HG02970 (cell line): ENCODE results near the gene ROCK1.
A peak's percentile ranks its signal among the peaks of the same experiment; 100 is the strongest.
"Not testable (repeated sequence)": the region's sequence is repeated elsewhere in the genome, so short reads cannot be mapped to it uniquely, and the experiment has no call there.

Experiments
- ATAC-seq: cut with Tn5 transposase; IDR thresholded peaks from one replicate; pipeline ENCODE4 v1.9.1; 2021; ENCODE audit warnings: mild to moderate bottlenecking, moderate library complexity, moderate number of reproducible peaks; ENCODE audit not compliant: unreplicated experiment, low FRiP score

Gene ROCK1

DNA sequence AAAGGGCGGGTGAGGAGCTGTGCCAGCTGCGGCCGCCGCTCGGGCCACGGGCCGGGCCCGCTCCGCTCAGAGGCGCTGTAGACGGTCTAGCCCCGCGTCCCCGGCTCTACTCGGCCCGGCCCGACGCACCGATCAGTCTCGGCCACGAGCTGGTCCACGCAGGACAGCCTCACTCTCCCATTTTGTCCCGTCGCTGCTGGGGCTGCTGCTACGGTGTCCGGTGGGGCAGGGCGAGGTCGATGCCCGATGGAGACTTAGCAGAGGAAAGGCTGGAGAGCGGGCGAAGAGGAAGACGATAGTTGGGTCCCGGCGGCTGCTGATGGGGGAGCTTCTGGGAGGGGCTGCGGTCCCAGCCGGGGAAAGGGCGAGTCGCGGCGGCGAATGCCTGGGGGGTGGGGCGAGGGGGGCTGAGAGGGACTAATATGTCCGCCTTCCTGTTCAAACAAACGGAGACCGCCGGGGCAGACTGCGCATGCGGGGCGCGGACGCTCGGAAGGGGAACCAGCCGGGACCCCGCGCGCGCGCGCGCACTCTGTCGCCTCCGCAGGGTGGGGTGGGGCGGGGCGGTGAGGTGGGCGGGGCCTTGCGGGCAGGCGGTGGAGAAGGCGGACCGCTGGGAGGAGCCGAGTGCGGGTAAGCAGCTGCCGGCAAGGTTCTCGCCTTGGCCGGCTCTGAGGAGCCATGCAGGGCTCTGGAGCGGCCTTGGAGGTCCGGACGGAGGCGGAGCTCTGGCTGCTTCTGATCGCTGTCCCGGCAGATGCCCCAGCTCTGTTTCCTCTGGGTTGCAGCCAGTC is at the start of gene ROCK1:
TSS of gene ROCK1 (minus strand) at position 468 of the 794 bp plus-strand sequence. CDS start 903 bp downstream, outside the sequence.
- ATAC-seq = peak; percentile 88

DNA sequence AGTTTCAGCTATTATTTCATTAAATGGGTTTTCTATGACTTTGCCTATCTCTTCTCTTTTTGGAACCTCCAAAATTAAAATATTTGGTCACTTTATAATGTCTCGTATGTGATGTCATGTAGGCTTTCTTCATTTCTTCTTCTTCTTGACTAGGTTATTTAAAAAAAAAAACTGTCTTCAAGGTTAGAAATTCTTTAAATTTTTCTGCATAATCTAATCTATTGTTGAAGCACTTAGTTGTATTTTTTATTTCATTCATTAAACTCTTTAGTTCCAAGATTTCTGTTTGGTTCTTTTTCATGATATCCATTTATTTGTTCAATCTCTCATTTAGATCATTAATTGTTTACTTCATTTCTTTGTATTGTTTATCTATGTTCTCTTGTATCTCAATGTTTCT is 43.8 kb upstream of the ROCK1 start:
- ATAC-seq = no peak

DNA sequence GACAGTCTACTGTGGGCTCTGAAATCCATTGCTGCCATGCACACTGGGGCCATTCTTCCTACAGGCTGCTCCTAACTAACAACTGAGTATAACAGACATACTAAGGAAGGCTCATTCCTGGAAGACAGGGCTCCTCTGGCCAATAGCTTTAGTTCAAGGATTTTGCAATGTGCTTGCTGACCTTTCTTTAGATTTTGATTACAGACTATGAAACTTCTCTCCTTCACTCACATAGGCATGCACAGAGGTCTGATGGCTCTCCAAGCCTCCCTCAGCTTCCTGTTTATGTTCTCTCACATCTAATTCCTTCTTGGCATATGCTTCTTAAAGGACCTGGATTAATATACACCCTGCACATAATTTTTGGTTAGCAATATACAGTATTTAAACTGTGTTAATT is 34.4 kb upstream of the ROCK1 start:
- ATAC-seq = no peak

DNA sequence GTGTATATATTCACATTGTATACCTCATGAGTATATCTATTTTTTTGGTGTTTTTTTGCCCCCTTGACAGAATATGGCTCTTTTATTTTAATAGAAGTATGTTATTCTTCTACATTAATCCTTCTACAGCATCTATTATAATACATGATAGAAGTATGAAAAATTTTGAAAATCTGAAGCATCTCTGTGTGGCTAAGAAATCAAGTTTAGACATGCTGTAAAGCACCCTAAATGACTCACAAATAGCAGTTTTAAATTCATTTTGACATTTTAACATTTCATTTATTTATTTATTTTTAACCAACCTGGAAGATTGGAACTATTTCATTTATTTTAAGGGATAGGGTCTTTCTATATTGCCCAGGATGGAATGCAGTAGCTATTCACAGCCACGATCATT is 33.8 kb upstream of the ROCK1 start:
- ATAC-seq = no peak

DNA sequence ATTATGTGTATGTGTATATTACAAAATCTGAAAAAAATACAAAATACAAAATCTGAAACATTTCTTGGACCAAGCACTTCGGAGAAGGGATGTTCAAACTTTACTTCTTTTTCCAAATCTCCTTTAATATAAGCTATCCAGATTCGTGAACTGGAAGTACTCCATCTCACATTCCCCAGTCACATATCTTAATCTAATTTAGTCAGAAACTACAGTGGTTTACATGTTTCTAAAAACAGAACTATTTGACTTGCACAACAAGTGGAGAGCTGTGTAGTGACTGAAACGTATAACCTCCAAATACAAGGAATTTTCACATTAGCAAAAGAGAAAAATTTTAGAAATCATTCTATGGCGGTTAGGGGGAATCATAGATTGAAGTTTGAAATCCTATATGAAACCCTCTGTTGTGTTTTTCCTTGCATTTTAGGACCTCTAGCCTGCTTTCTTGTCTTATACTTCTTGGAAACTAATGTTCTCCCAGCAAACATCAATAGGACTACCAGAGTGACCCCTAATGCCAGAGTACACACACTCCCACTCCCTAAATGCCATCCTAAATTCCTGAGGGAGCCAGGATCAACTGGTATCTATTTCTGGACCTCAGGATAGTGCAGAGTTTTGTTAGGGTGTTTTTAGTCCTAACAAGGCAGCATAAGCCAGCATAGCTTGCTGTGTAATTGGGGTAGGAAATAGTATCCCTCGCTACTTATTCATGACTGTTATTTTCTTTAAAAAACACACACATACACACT is 30.2 kb upstream of the ROCK1 start:
- no peak for ATAC-seq

DNA sequence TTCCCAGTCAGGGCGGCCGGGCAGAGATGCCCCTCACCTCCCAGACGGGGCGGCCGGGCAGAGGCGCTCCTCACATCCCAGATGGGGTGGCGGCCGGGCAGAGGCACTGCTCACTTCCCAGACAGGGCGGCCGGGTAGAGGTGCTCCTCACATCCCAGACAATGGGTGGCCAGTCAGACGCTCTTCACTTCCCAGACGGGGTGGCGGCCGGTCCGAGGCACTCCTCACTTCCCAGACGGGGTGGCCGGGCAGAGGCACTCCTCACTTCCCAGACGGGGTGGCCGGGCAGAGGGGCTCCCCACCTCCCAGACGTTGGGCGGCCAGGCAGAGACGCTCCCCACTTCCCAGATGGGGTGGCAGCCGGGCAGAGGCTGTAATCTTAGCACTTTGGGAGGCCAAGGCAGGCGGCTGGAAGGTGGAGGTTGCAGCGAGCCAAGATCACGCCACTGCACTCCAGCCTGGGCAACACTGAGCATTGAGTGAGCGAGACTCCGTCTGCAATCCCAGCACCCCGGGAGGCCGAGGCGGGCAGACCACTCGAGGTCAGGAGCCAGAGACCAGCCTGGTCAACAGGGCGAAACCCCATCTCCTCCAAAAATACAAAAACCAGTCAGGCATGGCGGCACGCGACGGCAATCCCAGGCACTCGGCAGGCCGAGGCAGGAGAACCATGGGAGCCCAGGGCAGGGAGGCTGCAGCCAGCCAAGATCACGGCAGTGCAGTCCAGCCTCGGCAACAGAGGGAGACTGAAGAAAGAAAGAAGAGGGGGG is 26.3 kb upstream of the ROCK1 start:
- not testable (repeated sequence) for ATAC-seq

DNA sequence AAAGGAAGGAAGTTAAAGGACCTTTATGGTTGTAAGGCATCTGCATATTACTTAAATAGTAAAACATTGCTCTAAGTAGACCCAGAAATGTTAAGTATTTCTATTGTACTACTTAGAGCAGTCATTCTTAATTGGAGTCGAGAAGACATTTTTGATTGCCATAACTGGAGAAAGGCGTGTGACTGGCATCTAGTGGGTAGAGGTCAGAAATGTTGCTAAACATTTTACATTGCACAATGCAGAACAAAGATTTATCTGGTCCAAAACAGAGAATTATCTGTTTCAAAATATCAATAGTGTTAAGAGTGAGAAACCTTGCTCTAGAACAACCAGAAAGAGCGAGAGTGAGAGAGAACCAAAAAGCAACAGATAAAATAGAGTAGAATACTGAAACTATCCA is 23.3 kb upstream of the ROCK1 start:
- ATAC-seq = no peak

DNA sequence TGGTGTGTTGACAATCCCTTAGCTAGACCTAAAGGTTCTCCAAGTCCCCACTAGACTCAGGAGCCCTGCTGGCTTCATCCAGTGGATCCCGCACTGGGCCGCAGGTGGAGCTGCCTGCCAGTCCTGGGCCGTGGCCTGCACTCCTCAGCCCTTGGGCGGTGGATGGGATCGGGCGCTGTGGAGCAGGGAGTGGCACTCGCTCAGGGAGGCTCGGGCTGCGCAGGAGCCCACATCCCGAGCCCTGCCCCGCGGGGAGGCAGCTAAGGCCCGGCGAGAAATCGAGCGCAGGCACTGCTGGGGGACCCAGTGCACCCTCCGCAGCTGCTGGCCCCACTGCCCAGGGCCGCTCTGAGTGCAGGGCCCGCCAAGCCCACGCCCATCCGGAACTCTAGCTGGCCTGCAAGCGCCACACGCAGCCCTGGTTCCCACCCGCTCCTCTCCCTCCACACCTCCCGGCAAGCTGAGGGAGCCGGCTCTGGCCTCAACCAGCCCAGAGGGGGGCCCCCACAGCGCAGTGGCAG is 20.8 kb upstream of the ROCK1 start:
- no peak for ATAC-seq

DNA sequence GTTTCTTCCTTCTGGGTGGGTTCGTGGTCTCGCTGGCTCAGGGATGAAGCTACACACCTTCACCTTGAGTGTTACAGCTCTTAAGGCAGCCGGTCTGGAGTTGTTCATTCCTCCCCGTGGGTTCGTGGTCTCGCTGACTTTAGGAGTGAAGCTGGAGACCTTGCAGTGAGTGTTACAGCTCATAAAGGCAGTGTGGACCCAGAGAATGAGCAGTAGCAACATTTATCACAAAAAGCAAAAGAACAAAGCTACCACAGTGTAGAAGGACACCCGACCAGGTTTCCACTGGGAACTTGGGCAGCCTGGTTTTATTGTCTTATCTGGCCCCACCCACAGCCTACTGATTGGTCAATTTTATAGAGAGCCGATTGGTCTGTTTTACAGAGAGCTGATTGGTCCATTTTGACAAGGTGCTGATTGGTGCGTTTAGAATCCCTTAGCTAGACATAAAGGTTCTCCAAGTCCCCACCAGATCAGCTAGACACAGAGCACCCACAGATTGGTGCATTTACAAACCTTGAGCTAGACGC is 20.1 kb upstream of the ROCK1 start:
- ATAC-seq = no peak

DNA sequence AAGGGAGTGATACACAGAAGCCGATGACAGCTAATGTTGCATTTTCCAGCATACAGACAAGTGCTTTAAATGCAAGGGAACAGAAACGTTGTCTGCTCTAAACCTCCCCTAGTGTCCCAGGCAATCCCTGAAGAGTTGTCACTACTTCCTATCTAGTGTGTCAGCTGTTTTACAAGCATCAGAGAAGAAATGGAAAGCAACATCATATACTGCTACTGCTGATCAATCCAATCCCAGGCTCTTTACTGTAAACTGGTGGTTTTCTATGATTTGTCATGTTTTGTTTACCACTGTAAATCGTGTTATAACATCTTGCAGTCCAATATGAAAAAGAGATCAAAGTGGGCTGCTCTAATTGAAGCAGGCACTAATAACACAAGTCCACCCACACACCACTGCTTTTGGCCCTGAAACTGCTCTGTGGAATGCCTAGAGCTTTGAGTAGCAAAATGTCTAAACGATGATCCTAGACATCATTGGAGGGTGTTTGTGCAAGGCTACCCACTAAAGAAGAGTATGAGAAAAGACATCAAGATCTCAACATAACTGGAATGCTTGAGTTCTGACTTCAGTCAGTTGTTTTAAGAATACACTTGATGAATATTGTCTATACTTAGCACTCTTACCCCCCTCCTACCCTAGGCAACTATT is 18.1 kb upstream of the ROCK1 start:
- no peak for ATAC-seq

DNA sequence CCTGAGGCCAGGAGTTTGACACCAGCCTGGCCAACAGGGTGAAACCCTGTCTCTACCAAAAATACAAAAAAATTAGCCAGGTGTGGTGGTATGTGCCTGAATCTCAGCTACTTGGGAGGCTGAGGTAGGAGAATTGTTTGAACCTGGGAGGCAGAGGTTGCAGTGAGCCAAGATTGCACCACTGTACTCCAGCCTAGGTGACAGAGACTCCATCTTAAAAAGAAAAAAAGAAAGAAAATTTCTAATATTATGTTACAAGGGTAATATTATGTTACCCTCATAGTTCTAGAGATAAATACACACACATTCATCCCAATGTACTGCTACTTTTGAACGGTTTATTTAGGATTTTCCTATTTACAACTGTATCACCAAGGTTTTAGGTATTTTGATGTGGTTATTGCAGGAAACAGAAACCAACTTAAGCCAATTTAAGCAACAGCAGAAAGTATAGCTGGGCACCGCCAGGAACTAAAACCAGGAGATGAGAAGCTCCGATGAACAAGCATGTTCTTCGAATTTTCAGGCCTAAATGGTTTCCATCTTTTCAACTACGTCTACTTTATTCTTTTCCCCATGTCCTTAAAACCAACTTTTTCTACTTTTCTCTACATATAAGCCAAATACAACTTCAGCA is 11.8 kb upstream of the ROCK1 start:
- no peak for ATAC-seq

DNA sequence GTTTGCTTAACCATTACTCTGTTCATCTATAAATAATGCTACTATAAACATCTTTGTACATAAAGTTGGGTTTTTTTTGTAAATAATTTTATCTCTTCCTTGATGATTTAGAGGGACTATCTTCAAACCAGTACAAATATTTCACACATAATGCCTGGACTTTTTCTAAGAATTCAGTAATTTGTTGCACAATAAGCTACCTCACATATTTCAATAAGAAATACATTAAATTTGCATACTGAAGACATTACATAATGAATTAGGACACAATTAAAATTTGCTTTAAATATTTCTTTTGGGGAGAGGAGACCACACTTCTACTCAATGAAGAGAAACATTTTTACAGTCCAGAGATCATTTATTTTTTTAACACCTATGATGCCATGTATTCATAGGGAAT is 7.2 kb upstream of the ROCK1 start:
- ATAC-seq = no peak

DNA sequence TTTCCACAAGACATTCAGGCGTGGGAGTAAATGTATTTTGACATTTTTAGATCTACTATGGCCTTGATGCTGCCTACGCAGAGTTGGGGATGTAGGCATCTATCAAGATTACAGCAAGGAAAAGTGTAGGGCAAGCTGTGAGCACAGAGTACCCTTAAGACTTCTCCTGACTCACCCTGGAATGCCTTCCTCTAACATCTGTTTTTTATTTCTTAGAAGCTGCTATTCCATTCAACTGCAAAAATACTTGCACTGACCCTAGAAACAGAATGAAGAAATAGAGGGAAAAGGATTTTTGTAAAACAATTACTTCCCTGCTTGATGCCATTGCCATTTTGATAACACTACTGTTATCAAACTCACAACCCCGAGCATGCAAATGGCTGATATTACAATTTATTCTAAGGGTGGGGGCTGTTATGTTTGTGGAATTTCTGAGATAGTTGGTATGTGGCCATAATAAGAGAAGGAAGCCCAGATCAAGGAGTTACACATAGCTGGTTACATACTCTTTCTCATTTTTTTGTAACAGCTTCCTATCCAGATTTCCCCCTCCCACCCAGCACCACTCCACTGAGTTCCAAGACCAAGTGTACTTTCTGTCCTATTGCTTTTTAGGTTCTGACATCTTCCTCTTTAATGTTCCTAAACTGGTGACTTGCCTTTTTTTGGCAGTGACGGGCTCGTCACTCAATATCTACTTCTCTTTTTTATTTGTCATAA is 6.0 kb upstream of the ROCK1 start:
- ATAC-seq = no peak

DNA sequence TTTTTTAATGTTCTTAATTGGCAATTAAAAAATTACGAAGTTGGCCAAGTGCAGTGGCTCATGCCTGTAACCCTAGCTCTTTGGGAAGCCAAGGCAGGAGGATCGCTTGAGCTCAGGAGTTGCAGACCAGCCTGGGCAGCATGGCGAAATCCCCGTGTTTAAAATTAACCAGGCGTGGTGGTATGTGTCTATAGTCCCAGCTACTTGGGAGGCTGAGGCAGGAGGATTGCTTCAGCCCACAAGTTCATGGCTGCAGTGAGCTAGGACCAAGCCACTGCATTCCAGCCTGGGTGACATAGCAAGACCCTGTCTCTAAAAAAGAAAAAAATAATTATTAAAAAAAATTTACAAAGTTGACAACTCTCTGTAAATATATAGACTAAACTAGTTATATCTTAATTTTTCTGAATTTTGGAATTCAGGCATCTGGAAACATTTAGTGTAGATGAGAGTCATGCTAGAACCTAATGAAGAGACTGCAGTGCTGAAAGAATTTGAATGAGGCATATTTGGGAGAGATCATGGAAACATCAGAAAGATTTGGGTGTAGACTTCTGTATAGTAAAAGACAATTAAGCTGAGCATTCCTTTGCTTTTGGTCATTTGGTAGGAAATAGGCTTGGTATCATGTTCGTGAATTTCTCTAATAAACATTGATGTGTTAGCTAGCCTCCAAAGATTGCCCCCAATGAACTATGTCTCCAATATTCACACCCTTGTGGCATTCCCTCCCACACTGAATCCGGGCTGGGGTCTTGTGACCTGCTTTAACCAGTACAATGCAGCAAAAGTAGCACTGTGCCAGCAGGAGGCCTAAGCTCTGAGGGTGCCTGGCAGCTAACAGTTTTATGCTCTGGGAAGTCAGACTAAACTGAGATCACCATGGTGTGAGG is 4.2 kb upstream of the ROCK1 start:
- no peak for ATAC-seq

DNA sequence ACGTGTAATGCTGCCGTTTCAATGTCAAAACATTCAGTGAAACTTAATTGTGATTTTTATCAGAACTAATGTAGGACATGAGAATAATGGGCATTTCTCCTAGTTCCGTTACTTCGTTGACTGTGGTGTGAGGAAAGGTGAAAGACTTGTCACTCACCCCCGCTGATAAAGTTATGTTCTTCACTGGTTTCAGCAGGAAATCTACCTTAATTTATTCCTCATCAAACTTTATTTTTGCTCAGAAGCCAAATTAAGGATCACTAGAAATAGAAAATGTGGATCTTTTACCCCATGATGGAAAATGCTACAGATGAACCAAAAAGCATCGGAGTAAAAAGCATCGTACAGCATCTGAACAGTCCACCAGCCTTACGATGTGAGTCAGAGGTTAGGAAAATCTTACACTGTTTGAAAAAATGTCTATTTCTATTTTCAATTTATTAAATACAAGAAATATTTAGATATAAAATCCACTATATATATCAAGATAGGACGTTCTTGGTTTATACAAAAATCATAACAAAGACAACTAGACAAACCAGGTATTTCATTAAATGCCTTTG is 1.0 kb upstream of the ROCK1 start:
- ATAC-seq = no peak

DNA sequence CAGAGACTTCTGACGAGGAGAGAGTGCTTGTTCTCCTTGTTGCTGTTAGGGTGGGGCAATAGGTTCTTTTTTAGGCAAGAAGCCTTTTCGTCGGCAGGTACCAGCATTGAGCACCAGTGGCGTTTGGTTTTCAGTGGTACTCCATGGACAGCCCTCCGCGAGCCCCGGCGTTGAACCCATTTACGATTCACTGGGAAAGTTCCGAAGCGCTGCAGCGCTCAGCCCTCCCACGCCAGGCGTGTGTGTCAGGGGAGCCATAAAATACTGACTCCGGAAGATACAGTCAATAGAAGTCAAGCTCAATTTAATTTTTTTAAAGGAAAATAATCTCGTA is 494 bp upstream of the ROCK1 start:
- no peak for ATAC-seq

DNA sequence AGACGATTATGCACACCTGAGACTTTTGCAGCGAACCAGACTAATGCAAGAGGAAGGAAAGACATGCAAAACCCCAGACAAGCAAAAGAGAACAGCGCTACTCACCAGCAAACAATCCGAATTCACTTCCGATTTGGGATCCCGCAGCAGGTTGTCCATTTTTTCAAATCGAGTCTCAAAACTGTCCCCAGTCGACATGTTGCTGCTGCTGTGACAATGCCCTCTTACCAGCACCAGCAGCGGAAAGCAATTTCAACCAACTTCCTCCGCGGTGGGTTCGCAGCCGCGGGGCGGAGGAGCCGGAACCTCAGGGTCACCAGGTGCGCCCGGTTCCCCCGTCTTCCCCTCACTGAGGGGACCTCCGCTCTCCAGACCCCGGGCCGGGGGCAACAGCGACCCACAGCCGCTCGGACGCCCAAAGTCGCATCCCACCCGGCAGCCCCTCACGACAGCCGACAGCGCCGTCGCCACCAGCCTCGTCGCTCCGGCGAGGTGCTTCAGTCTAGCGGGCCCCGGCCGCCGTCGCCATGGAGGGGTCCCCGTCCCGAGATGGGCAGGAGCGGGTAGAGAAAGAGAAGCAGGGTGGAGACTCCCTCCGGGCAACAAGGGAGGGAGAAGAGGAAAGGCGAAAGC is 784 bp downstream of the ROCK1 start:
- ATAC-seq = peak; percentile 22
